ENCODE data around the gene KIF24.

DNA sequence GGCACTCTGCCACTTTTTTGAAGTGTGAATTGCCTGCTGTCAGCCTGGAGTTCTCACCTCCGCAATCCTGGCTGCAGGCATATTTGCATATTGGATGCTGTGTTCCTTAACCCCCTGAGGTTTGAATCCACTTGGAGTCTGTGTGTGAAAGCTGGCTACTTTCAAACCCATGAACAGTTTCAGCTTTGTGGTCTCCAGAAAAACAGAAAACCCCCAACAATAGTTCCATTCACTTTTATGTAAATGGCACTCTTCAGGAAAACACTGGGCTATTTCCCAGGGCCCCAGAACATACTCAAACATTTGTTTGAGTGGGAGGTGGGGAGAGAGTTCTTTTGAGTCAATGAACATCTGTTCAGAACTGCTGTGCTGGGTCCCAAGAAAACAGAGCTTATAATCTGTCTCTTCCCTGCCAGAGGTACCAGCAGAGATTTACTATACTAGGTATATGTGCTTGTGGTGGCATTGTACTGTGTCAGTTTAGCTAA lies 5.3 kb upstream of the KIF24 start:
- TF ChIP-seq, protein P1, sequence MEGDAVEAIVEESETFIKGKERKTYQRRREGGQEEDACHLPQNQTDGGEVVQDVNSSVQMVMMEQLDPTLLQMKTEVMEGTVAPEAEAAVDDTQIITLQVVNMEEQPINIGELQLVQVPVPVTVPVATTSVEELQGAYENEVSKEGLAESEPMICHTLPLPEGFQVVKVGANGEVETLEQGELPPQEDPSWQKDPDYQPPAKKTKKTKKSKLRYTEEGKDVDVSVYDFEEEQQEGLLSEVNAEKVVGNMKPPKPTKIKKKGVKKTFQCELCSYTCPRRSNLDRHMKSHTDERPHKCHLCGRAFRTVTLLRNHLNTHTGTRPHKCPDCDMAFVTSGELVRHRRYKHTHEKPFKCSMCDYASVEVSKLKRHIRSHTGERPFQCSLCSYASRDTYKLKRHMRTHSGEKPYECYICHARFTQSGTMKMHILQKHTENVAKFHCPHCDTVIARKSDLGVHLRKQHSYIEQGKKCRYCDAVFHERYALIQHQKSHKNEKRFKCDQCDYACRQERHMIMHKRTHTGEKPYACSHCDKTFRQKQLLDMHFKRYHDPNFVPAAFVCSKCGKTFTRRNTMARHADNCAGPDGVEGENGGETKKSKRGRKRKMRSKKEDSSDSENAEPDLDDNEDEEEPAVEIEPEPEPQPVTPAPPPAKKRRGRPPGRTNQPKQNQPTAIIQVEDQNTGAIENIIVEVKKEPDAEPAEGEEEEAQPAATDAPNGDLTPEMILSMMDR (tag by site-specific recombination; IDR thresholded peaks at IDR 0.05) = no peak
- TF ChIP-seq ZNF274 (IDR thresholded peaks at IDR 0.05; ENCODE audit: low read length) (no peak), ZNF274 (tag by site-specific recombination; IDR thresholded peaks at IDR 0.05; ENCODE audit: borderline replicate concordance) (no peak), YY1 (tag by site-specific recombination; IDR thresholded peaks at IDR 0.05) (no peak), ZNF830 (tag by site-specific recombination; IDR thresholded peaks at IDR 0.05; ENCODE audit: low read depth) (no peak), ZNF747 (tag by site-specific recombination; IDR thresholded peaks at IDR 0.05) (no peak), ZNF138 (tag by site-specific recombination; IDR thresholded peaks at IDR 0.05; ENCODE audit: borderline replicate concordance) (no peak), SETDB1 (IDR thresholded peaks at IDR 0.05; ENCODE audit: insufficient read length, low read length) (no peak), TCF7L2 (IDR thresholded peaks at IDR 0.05; ENCODE audit: borderline replicate concordance, low read depth, low read length) (no peak)
- TF ChIP-seq, protein P2, sequence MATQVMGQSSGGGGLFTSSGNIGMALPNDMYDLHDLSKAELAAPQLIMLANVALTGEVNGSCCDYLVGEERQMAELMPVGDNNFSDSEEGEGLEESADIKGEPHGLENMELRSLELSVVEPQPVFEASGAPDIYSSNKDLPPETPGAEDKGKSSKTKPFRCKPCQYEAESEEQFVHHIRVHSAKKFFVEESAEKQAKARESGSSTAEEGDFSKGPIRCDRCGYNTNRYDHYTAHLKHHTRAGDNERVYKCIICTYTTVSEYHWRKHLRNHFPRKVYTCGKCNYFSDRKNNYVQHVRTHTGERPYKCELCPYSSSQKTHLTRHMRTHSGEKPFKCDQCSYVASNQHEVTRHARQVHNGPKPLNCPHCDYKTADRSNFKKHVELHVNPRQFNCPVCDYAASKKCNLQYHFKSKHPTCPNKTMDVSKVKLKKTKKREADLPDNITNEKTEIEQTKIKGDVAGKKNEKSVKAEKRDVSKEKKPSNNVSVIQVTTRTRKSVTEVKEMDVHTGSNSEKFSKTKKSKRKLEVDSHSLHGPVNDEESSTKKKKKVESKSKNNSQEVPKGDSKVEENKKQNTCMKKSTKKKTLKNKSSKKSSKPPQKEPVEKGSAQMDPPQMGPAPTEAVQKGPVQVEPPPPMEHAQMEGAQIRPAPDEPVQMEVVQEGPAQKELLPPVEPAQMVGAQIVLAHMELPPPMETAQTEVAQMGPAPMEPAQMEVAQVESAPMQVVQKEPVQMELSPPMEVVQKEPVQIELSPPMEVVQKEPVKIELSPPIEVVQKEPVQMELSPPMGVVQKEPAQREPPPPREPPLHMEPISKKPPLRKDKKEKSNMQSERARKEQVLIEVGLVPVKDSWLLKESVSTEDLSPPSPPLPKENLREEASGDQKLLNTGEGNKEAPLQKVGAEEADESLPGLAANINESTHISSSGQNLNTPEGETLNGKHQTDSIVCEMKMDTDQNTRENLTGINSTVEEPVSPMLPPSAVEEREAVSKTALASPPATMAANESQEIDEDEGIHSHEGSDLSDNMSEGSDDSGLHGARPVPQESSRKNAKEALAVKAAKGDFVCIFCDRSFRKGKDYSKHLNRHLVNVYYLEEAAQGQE (tag by site-specific recombination; IDR thresholded peaks at IDR 0.05) = no peak
- TF ChIP-seq, protein P3, sequence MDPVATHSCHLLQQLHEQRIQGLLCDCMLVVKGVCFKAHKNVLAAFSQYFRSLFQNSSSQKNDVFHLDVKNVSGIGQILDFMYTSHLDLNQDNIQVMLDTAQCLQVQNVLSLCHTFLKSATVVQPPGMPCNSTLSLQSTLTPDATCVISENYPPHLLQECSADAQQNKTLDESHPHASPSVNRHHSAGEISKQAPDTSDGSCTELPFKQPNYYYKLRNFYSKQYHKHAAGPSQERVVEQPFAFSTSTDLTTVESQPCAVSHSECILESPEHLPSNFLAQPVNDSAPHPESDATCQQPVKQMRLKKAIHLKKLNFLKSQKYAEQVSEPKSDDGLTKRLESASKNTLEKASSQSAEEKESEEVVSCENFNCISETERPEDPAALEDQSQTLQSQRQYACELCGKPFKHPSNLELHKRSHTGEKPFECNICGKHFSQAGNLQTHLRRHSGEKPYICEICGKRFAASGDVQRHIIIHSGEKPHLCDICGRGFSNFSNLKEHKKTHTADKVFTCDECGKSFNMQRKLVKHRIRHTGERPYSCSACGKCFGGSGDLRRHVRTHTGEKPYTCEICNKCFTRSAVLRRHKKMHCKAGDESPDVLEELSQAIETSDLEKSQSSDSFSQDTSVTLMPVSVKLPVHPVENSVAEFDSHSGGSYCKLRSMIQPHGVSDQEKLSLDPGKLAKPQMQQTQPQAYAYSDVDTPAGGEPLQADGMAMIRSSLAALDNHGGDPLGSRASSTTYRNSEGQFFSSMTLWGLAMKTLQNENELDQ (tag by site-specific recombination; IDR thresholded peaks at IDR 0.05; ENCODE audit: low read depth) = no peak
- TF ChIP-seq, protein P4, sequence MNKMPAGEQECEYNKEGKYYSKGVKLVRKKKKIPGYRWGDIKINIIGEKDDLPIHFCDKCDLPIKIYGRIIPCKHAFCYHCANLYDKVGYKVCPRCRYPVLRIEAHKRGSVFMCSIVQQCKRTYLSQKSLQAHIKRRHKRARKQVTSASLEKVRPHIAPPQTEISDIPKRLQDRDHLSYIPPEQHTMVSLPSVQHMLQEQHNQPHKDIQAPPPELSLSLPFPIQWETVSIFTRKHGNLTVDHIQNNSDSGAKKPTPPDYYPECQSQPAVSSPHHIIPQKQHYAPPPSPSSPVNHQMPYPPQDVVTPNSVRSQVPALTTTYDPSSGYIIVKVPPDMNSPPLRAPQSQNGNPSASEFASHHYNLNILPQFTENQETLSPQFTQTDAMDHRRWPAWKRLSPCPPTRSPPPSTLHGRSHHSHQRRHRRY (tag by site-specific recombination; IDR thresholded peaks at IDR 0.05) = no peak
